ENCODE results near the gene FADS3.

The FADS3 gene

GRCh38 chr11:61880031-61880430, 11.3 kb downstream of the FADS3 start:
- DNase-seq (ENCODE audit: low read depth in 2 of 2): no peak

- DNase-seq (ENCODE audit: low read depth in 2 of 2): no peak
Observed at GRCh38 chr11:61879152-61879551, 12.2 kb downstream of the FADS3 start.

GRCh38 chr11:61875698-61876097, 15.6 kb downstream of the FADS3 start:
- DNase-seq (ENCODE audit: low read depth in 2 of 2): no peak

- DNase-seq (ENCODE audit: low read depth in 2 of 2): no peak
Observed at GRCh38 chr11:61874853-61875252, 16.5 kb downstream of the FADS3 start.

GRCh38 chr11:61874377-61874809, 17.0 kb downstream of the FADS3 start:
- no peak for DNase-seq (ENCODE audit: low read depth in 2 of 2)

- no peak for DNase-seq (ENCODE audit: low read depth in 2 of 2)
Observed at GRCh38 chr11:61873588-61874376, 17.6 kb downstream of the FADS3 start.

- DNase-seq (ENCODE audit: low read depth in 2 of 2): no peak
Observed at GRCh38 chr11:61872935-61873565, 18.3 kb downstream of the FADS3 start.

- peak; percentile 52 to 62 for DNase-seq (ENCODE audit: low read depth in 2 of 2)
Observed at GRCh38 chr11:61871158-61871597, 20.2 kb downstream of the FADS3 start.

- DNase-seq (ENCODE audit: low read depth in 2 of 2): no peak
Observed at GRCh38 chr11:61870541-61871031, 20.8 kb downstream of the FADS3 start.

- no peak for DNase-seq (ENCODE audit: low read depth in 2 of 2)
Observed at GRCh38 chr11:61869708-61870451, 21.5 kb downstream of the FADS3 start.

GRCh38 chr11:61869429-61869707, 22.0 kb downstream of the FADS3 start:
- DNase-seq (ENCODE audit: low read depth in 2 of 2): no peak

GRCh38 chr11:61868571-61869428, 22.5 kb downstream of the FADS3 start:
- no peak for DNase-seq (ENCODE audit: low read depth in 2 of 2)

- no peak for DNase-seq (ENCODE audit: low read depth in 2 of 2)
Observed at GRCh38 chr11:61866958-61867343, 24.4 kb downstream of the FADS3 start.

- DNase-seq (ENCODE audit: low read depth in 2 of 2): no peak
Observed at GRCh38 chr11:61866231-61866957, 25.0 kb downstream of the FADS3 start.

- DNase-seq (ENCODE audit: low read depth in 2 of 2): no peak
Observed at GRCh38 chr11:61864814-61865775, 26.2 kb downstream of the FADS3 start.

GRCh38 chr11:61863548-61864081, 27.7 kb downstream of the FADS3 start:
- DNase-seq (ENCODE audit: low read depth in 2 of 2): no peak

- no peak for DNase-seq (ENCODE audit: low read depth in 2 of 2)
Observed at GRCh38 chr11:61862714-61863547, 28.4 kb downstream of the FADS3 start.

GRCh38 chr11:61861634-61862033, 29.7 kb downstream of the FADS3 start:
- DNase-seq (ENCODE audit: low read depth in 2 of 2): no peak

Data from stimulated activated CD8-positive, alpha-beta memory T cell treated with anti-CD3 and anti-CD28 coated beads, Interleukin-2, amount 100 ng/mL, for 48 hours (primary cell).